GM12873 (cell line): Measurements from ENCODE around the gene ZNF441.

Source experiments
- CTCF ChIP-seq: IDR thresholded peaks from 2 replicates; pipeline ENCODE4 v1.5.1; 2012; ENCODE audit warnings: low read depth, mild to moderate bottlenecking, moderate library complexity, low read length, control low read depth; ENCODE audit not compliant: insufficient read depth; ENCODE audit errors: missing control alignments

Gene ZNF441

GRCh38 chr19:11766597-11767591 lies at the start of gene ZNF441:
TSS of gene ZNF441 (plus strand) at chr19:11767000. CDS start at chr19:11767194, 194 bp downstream.
- TF ChIP-seq CTCF: no peak

- no peak for TF ChIP-seq CTCF
Observed at GRCh38 chr19:11721681-11722080, 45.1 kb upstream of the ZNF441 start.

- TF ChIP-seq CTCF: no peak
Observed at GRCh38 chr19:11722414-11722813, 44.4 kb upstream of the ZNF441 start.

- no peak for TF ChIP-seq CTCF
Observed at GRCh38 chr19:11729586-11729985, 37.2 kb upstream of the ZNF441 start.

- no peak for TF ChIP-seq CTCF
Observed at GRCh38 chr19:11735375-11735774, 31.4 kb upstream of the ZNF441 start.

- no peak for TF ChIP-seq CTCF
Observed at GRCh38 chr19:11736696-11737095, 30.1 kb upstream of the ZNF441 start.

GRCh38 chr19:11737964-11738745 lies 28.6 kb upstream of the ZNF441 start:
- peak; percentile 14 for TF ChIP-seq CTCF
